A549 (cell line): ENCODE measurements around the gene GBP4. TPM values are rescaled to one million over a fixed set of nuclear protein-coding genes. Genes with fewer than 3 reads are reported as not detected.

Experiments used
- ATAC-seq, 2 experiments: fragments of 200-7000 bp in 1 of 2; fragments of >200 bp in 1 of 2; cut with Nextera tagmentation in 1 of 2; cut with Tn5 transposase in 1 of 2; 3 replicates each; pipeline versions ENCODE4 v1.8.0 to v1.9.1; 2018 to 2020; ENCODE audit warnings: mild to moderate bottlenecking in 1 of 2, moderate library complexity in 1 of 2
- CTCF ChIA-PET: fragments of 300-600 bp; sonication (Branson Sonifier 250); formaldehyde crosslinking; extraction: SDS; loops from one replicate; lab custom pipeline; 2021; ENCODE audit warnings: antibody characterized with exemption, inconsistent platforms; lab: Yijun Ruan, JAX
- POLR2A ChIA-PET: fragments of 350-600 bp; formaldehyde crosslinking; extraction: SDS; loops from one replicate; lab custom pipeline; 2021; ENCODE audit warnings: antibody characterized with exemption, inconsistent platforms; lab: Yijun Ruan, JAX
- DNase-seq, 2 experiments: peaks; one replicate each; pipeline versions ENCODE4 v3.0.0 to v3.0.0-alpha.2; 2011 to 2016; ENCODE audit warnings: low read depth in 1 of 2, low spot score in 1 of 2
- FAIRE-seq: peaks from 2 replicates; lab custom pipeline; 2011; peaks lifted over from hg19 to GRCh38; lab: Jason Lieb, UNC
- H3K27ac ChIP-seq, 2 experiments: fragments of >200 bp; sonication (Bioruptor Twin); formaldehyde crosslinking; 3 replicates each; pipeline ENCODE4 v1.5.1; 2016 to 2017
- H3K4me1 ChIP-seq: fragments of >200 bp; sonication (Bioruptor Twin); formaldehyde crosslinking; 3 replicates; pipeline ENCODE4 v1.6.1; 2016
- H3K4me2 ChIP-seq: fragments of >200 bp; sonication (Bioruptor Twin); formaldehyde crosslinking; 3 replicates; pipeline ENCODE4 v1.6.1; 2016
- H3K4me3 ChIP-seq: fragments of >200 bp; sonication (Bioruptor Twin); formaldehyde crosslinking; 3 replicates; pipeline ENCODE4 v1.5.1; 2016
- H3K9me3 ChIP-seq: fragments of >200 bp; sonication (Bioruptor Twin); formaldehyde crosslinking; 3 replicates; pipeline ENCODE4 v1.6.1; 2016
- CBX2 ChIP-seq: fragments of 200-600 bp; sonication (generic); IDR thresholded peaks from 2 replicates; pipeline ENCODE4 v1.6.1; 2016; ENCODE audit warnings: low read depth, mild to moderate bottlenecking, borderline replicate concordance
- CBX8 ChIP-seq: fragments of 200-600 bp; sonication (generic); IDR thresholded peaks from 2 replicates; pipeline ENCODE4 v1.6.1; 2016
- CEBPB ChIP-seq, 2 experiments: fragments of >200 bp in 1 of 2; sonication (Bioruptor Twin) in 1 of 2; formaldehyde crosslinking in 1 of 2; IDR thresholded peaks; 2 replicates each; pipeline ENCODE4 v1.6.1; 2012 to 2016
- CHD2 ChIP-seq: fragments of 150-350 bp; IDR thresholded peaks from 2 replicates; pipeline ENCODE4 v1.6.1; 2014; ENCODE audit warnings: low read length; ENCODE audit not compliant: partially characterized antibody
- CHD4 ChIP-seq: fragments of 200-600 bp; sonication (generic); IDR thresholded peaks from 2 replicates; pipeline ENCODE4 v1.6.1; 2016; ENCODE audit warnings: antibody characterized with exemption, mild to moderate bottlenecking, borderline replicate concordance
- EHMT2 ChIP-seq: fragments of 200-600 bp; sonication (generic); IDR thresholded peaks from 2 replicates; pipeline ENCODE4 v1.6.1; 2016; ENCODE audit warnings: antibody characterized with exemption, low read depth, mild to moderate bottlenecking, moderate library complexity
- GATA3 ChIP-seq: IDR thresholded peaks from 2 replicates; pipeline ENCODE4 v1.6.1; 2012; ENCODE audit warnings: borderline replicate concordance
- HOXA7 ChIP-seq: fragments of 250-450 bp; sonication (Bioruptor Pico); IDR thresholded peaks from 2 replicates; pipeline ENCODE4 v1.5.0; 2020; ENCODE audit warnings: mild to moderate bottlenecking, moderate library complexity
- JUN ChIP-seq, 2 experiments: fragments of >200 bp; sonication (Bioruptor Twin); formaldehyde crosslinking; IDR thresholded peaks; 2 replicates in 1 of 2; 3 replicates in 1 of 2; pipeline ENCODE4 v1.6.1; 2016 to 2017
- JUNB ChIP-seq: fragments of >200 bp; sonication (Bioruptor Twin); formaldehyde crosslinking; IDR thresholded peaks from 2 replicates; pipeline ENCODE4 v1.6.1; 2016
- KDM1A ChIP-seq: fragments of 200-600 bp; sonication (generic); IDR thresholded peaks from 2 replicates; pipeline ENCODE4 v1.6.1; 2016; ENCODE audit warnings: low read depth, mild to moderate bottlenecking
- MAFK ChIP-seq: fragments of 450-650 bp; IDR thresholded peaks from 2 replicates; pipeline ENCODE4 v1.6.1; 2014; ENCODE audit not compliant: partially characterized antibody
- MAZ ChIP-seq: fragments of 150-350 bp; IDR thresholded peaks from 2 replicates; pipeline ENCODE4 v1.6.1; 2014; ENCODE audit warnings: antibody characterized with exemption, low read depth, low read length, borderline replicate concordance
- MYC ChIP-seq: IDR thresholded peaks from 2 replicates; pipeline ENCODE4 v1.6.1; 2012; ENCODE audit warnings: mild to moderate bottlenecking, inconsistent platforms, low read length, improper control_type of control experiment, borderline replicate concordance
- NFE2L2 ChIP-seq: fragments of 150-350 bp; conservative IDR thresholded peaks from 2 replicates; pipeline ENCODE4 v1.6.1; 2014; ENCODE audit warnings: low read length
- NPAS2 ChIP-seq: fragments of 250-450 bp; sonication (Bioruptor Pico); IDR thresholded peaks from 2 replicates; pipeline ENCODE4 v1.8.0; 2022; ENCODE audit warnings: mild to moderate bottlenecking, moderate library complexity, borderline replicate concordance
- RAD21 ChIP-seq, 2 experiments: fragments of >200 bp in 1 of 2; sonication (Bioruptor Twin) in 1 of 2; formaldehyde crosslinking in 1 of 2; IDR thresholded peaks in 1 of 2; conservative IDR thresholded peaks in 1 of 2; 2 replicates in 1 of 2; 3 replicates in 1 of 2; pipeline ENCODE4 v1.6.1; 2012 to 2018; ENCODE audit warnings: inconsistent platforms in 1 of 2
- RNF2 ChIP-seq: fragments of 200-600 bp; sonication (generic); IDR thresholded peaks from 2 replicates; pipeline ENCODE4 v1.6.1; 2016; ENCODE audit warnings: low read depth, mild to moderate bottlenecking, antibody characterized with exemption, moderate library complexity, borderline replicate concordance
- SMC3 ChIP-seq: fragments of >200 bp; sonication (Bioruptor Twin); formaldehyde crosslinking; IDR thresholded peaks from 3 replicates; pipeline ENCODE4 v1.6.1; 2018; ENCODE audit warnings: inconsistent platforms
- TP53 ChIP-seq: fragments of 250-450 bp; sonication (Bioruptor Pico); IDR thresholded peaks from 2 replicates; pipeline ENCODE4 v1.5.0; 2021; ENCODE audit warnings: mild to moderate bottlenecking, moderate library complexity
- ZNF302 ChIP-seq: fragments of 250-450 bp; sonication (Bioruptor Pico); IDR thresholded peaks from 2 replicates; pipeline ENCODE4 v1.9.0; 2021; ENCODE audit warnings: inconsistent platforms, mild to moderate bottlenecking, moderate library complexity
- ZSCAN20 ChIP-seq: fragments of 250-450 bp; sonication (Bioruptor Pico); IDR thresholded peaks from 2 replicates; pipeline ENCODE4 v1.8.0; 2022; ENCODE audit warnings: mild to moderate bottlenecking, moderate library complexity
- WGBS: methylation state at CpG from one replicate; pipeline ENCODE4 v1.1.6; 2017; ENCODE audit errors: missing lambda C conversion rate; 5-methylcytosine and 5-hydroxymethylcytosine counted together
- polyA plus RNA-seq, 4 experiments: library from polyadenylated mRNA; depleted of rRNA in 3 of 4; stranded (reverse); fragments of >200 nt; fragmentation: RNase III in 1 of 4; extraction: RNeasy Plus Mini Kit Qiagen cat#74134 plus additional on column Dnase treatment in 1 of 4; gene quantifications; 2 replicates in 3 of 4; 3 replicates in 1 of 4; pipeline ENCODE4 v1.2.3, GENCODE V29; 2011 to 2017
- TF ChIP-seq, protein P1 (sequence below): fragments of 150-350 bp; IDR thresholded peaks from 2 replicates; pipeline ENCODE4 v1.6.1; 2014; ENCODE audit warnings: low read depth, mild to moderate bottlenecking, low read length
- TF ChIP-seq, protein P2 (sequence below): fragments of >200 bp; sonication (Bioruptor Twin); formaldehyde crosslinking; IDR thresholded peaks from 3 replicates; pipeline ENCODE4 v1.6.1; 2016
- TF ChIP-seq, protein P3 (sequence below): fragments of 250-450 bp; sonication (Bioruptor Pico); IDR thresholded peaks from 2 replicates; pipeline ENCODE4 v1.5.0; 2021; ENCODE audit warnings: mild to moderate bottlenecking, moderate library complexity, borderline replicate concordance
- TF ChIP-seq, protein P4 (sequence below): fragments of 450-650 bp; IDR thresholded peaks from 2 replicates; pipeline ENCODE4 v1.6.1; 2014; ENCODE audit warnings: antibody characterized with exemption

GBP4 gene
- polyA plus RNA-seq, 2 of the 4 experiments (the other 2 are of a cell fraction): not detected

DNA sequence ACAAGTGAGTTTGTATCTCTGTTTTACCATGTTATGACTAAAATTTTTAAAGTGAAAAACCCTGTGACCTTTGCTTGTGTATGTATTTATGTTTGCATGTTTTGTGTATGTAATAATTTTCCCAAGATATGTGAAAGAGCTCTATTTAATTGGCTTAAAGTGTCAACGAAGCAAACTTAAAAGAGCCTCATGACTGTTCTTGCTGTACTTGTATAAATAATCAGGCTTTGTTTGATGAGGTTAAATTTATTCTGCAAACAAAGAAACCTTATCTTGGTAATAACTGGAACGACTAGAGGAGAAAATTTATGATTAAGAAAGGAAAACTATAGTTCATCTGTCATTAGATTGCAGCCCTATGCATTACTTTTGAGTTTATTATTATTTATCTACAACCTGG, 29.6 kb downstream of the GBP4 start:
- ChIA-PET POLR2A (no interaction called here), CTCF (no interaction called here)
- no peak for ATAC-seq
- Histone ChIP-seq H3K4me2 (no peak overlapping the region), H3K4me3 (no peak overlapping the region), H3K4me1 (no peaks in the 10 kb centered on the region), H3K9me3 (no peaks in the 10 kb centered on the region), H3K27ac (no peak overlapping the region)
- WGBS: 0% methylated on average over 2 of the region's 2 CpGs
- no peak for DNase-seq
- FAIRE-seq: no peak
- TF ChIP-seq JUNB (no peak), KDM1A (no peak), CEBPB (IDR thresholded peaks at IDR 0.05) (no peak), CBX8 (no peak)

DNA sequence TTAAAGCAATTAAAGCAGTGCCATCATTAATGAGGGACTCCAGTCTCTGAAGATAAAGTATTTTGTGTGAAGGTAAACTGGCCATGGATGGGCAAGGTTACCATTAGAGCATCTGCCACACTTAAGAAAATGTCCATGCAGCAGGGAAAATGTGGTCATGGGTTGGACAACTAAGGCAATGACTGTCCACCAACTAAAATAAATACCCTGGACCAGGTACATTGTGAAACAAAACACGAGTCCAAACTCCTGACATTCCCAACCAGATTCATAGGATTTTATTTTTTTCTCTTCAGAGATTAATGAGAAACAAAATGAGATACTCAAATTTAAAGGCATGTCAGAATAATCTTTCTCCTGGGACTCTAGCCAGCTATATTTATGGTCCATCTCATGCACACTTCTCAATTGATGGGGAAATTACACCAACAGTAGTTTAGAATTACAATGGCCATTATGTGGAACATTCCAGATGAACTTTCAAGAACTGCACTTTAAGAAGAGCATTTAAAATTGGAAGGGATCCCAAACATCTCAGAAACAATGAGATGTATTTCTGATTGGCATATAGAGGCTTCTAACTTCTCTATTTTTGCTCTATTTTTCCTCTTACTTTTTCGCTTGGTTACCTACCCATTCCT, 31.0 kb downstream of the GBP4 start:
- no peaks in the 10 kb centered on the region for H3K4me1 ChIP-seq
- TF ChIP-seq SMC3: no peak
- no peak for TF ChIP-seq TP53 (CRISPR knock-in tag)
- TF ChIP-seq, protein P1, sequence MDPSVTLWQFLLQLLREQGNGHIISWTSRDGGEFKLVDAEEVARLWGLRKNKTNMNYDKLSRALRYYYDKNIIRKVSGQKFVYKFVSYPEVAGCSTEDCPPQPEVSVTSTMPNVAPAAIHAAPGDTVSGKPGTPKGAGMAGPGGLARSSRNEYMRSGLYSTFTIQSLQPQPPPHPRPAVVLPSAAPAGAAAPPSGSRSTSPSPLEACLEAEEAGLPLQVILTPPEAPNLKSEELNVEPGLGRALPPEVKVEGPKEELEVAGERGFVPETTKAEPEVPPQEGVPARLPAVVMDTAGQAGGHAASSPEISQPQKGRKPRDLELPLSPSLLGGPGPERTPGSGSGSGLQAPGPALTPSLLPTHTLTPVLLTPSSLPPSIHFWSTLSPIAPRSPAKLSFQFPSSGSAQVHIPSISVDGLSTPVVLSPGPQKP: no peak
- no peak for TF ChIP-seq RNF2
- no peak for TF ChIP-seq JUN (IDR thresholded peaks at IDR 0.05)
- TF ChIP-seq, protein P2, sequence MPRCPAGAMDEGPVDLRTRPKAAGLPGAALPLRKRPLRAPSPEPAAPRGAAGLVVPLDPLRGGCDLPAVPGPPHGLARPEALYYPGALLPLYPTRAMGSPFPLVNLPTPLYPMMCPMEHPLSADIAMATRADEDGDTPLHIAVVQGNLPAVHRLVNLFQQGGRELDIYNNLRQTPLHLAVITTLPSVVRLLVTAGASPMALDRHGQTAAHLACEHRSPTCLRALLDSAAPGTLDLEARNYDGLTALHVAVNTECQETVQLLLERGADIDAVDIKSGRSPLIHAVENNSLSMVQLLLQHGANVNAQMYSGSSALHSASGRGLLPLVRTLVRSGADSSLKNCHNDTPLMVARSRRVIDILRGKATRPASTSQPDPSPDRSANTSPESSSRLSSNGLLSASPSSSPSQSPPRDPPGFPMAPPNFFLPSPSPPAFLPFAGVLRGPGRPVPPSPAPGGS: no peak
- 2% methylated on average over 2 of the region's 2 CpGs for WGBS
- CTCF ChIA-PET: no interaction called here
- no peak for ATAC-seq
- POLR2A ChIA-PET: no interaction called here
- no peak for DNase-seq
- no peak overlapping the region for H3K27ac ChIP-seq
- no peak overlapping the region for H3K4me2 ChIP-seq
- no peaks in the 10 kb centered on the region for H3K9me3 ChIP-seq
- FAIRE-seq: no peak
- H3K4me3 ChIP-seq: no peak overlapping the region

DNA sequence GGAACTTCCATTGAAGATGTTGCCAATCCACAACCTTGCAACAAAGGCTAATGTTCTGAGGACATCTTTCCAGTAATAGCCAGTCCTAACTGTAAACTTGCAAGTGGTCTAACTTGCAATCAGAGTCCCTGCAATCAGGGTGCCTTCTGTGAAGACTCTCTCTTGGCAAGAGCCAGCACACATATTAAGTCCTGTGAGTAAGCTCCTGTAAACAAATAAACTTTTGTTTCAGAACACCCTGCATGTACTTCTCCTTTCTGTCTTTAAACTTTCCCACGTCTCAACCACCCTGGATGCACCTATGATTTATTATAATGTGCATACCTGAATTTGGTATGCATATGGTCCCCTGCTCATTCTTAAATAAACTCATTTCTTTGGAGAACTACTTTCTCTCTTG, 32.0 kb downstream of the GBP4 start:
- ChIA-PET POLR2A (no interaction called here), CTCF (no interaction called here)
- FAIRE-seq (no peak), ATAC-seq (no peak), DNase-seq (no peak)
- TF ChIP-seq, protein P3, sequence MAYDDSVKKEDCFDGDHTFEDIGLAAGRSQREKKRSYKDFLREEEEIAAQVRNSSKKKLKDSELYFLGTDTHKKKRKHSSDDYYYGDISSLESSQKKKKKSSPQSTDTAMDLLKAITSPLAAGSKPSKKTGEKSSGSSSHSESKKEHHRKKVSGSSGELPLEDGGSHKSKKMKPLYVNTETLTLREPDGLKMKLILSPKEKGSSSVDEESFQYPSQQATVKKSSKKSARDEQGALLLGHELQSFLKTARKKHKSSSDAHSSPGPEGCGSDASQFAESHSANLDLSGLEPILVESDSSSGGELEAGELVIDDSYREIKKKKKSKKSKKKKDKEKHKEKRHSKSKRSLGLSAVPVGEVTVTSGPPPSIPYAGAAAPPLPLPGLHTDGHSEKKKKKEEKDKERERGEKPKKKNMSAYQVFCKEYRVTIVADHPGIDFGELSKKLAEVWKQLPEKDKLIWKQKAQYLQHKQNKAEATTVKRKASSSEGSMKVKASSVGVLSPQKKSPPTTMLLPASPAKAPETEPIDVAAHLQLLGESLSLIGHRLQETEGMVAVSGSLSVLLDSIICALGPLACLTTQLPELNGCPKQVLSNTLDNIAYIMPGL: no peak
- TF ChIP-seq CHD4: no peak
- TF ChIP-seq ZNF302 (CRISPR knock-in tag): no peak
- no peak for TF ChIP-seq CBX8
- TF ChIP-seq CBX2: no peak
- TF ChIP-seq CHD2: no peak
- TF ChIP-seq GATA3: no peak
- TF ChIP-seq RAD21 (conservative IDR thresholded peaks at IDR 0.05 in 1 of 2, IDR thresholded peaks at IDR 0.05 in 1 of 2): no peak
- TF ChIP-seq JUNB: no peak
- no peak for TF ChIP-seq MYC
- TF ChIP-seq ZSCAN20 (CRISPR knock-in tag): no peak
- no peak for TF ChIP-seq MAFK
- TF ChIP-seq HOXA7 (CRISPR knock-in tag): no peak
- TF ChIP-seq, protein P4, sequence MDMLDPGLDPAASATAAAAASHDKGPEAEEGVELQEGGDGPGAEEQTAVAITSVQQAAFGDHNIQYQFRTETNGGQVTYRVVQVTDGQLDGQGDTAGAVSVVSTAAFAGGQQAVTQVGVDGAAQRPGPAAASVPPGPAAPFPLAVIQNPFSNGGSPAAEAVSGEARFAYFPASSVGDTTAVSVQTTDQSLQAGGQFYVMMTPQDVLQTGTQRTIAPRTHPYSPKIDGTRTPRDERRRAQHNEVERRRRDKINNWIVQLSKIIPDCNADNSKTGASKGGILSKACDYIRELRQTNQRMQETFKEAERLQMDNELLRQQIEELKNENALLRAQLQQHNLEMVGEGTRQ: no peak
- TF ChIP-seq MAZ: no peak
- no peak for TF ChIP-seq NFE2L2
- TF ChIP-seq NPAS2 (CRISPR knock-in tag): no peak
- no peak for TF ChIP-seq TP53 (CRISPR knock-in tag)
- TF ChIP-seq EHMT2: no peak
- no peak overlapping the region for H3K27ac ChIP-seq
- no peak overlapping the region for H3K4me2 ChIP-seq
- 7% methylated on average over 1 of the region's 1 CpG for WGBS
- no peaks in the 10 kb centered on the region for H3K4me1 ChIP-seq
- no peaks in the 10 kb centered on the region for H3K9me3 ChIP-seq
- H3K4me3 ChIP-seq: no peak overlapping the region
